K562 (cell line): ENCODE results near the gene ITGAL. TPM values are rescaled to one million over a fixed set of nuclear protein-coding genes. Genes with fewer than 3 reads are reported as not detected.

ENCODE experiments used
- ZNF318 ChIP-seq, 2 experiments: fragments of 450-650 bp; IDR thresholded peaks; 2 replicates each; pipeline ENCODE4 v1.6.1; 2016; ENCODE audit warnings: mild to moderate bottlenecking in 2 of 2, borderline replicate concordance in 1 of 2, low read depth in 1 of 2, moderate library complexity in 1 of 2
- polyA plus RNA-seq, 8 experiments: library from polyadenylated mRNA; depleted of rRNA in 4 of 8; stranded (reverse) in 5 of 8; unstranded in 3 of 8; fragments of >200 nt; fragmentation: Nextera tagmentation in 2 of 8; fragmentation: Illumina TruSeq in 1 of 8; extraction: Ambion mirVana in 2 of 8; extraction: Trizol in 1 of 8; gene quantifications; 2 replicates each; pipeline versions ENCODE4 v1.2.1 to v1.2.3, GENCODE V29; 2011 to 2014; ENCODE audit warnings: inconsistent platforms in 1 of 8, missing spikeins in 1 of 8
- total RNA-seq, 7 experiments: library from RNA; depleted of rRNA in 6 of 7; stranded (reverse); fragments of >200 nt in 6 of 7; fragmentation: Illumina TruSeq in 2 of 7; extraction: Trizol in 2 of 7; gene quantifications; 2 replicates each; pipeline versions ENCODE4 v1.2.1 to v1.2.3, GENCODE V29; 2011 to 2021; ENCODE audit warnings: low replicate concordance in 1 of 7

The ITGAL gene
- total and polyA plus RNA-seq, 9 of the 15 experiments (the other 6 are each of a cell fraction or from before 2014, with no cell fraction given) = 0.01 to 0.53 TPM; not detected in 7

GRCh38 chr16:30446203-30446595 is 26.3 kb upstream of the ITGAL start (continued):
- 0 out of 4 replicates have a peak, but pooled peaks of 1 of the 2 experiments have one; percentile 0 for TF ChIP-seq ZNF318 (IDR thresholded peaks at IDR 0.05; ENCODE audit: borderline replicate concordance in 1 of 2, low read depth in 1 of 2)
